Right lobe of liver (tissue), 6 donors: ENCODE measurements around the gene OAF. TPM values are rescaled to one million over a fixed set of nuclear protein-coding genes. Genes with fewer than 3 reads are reported as not detected.

ENCODE experiments used
- ATAC-seq, 4 donors: fragments of 200-7000 bp; cut with Tn5 transposase; one replicate each; pipeline ENCODE4 v1.9.1; 2020; ENCODE audit warnings: mild to moderate bottlenecking in 4 of 4, moderate library complexity in 4 of 4
- DNase-seq, 3 donors: peaks; one replicate each; pipeline ENCODE4 v3.0.0-alpha.2; 2020
- H3K27ac ChIP-seq, 3 donors: fragments of 200-600 bp; one replicate each; pipeline ENCODE4 v1.8.0; 2022
- H3K27me3 ChIP-seq, 2 donors: fragments of 200-600 bp; one replicate each; pipeline ENCODE4 v1.8.0; 2022
- H3K36me3 ChIP-seq, 4 donors: fragments of 200-600 bp; sonication (generic) in 1 of 4; one replicate each; pipeline versions ENCODE4 v1.5.1 to v1.8.0; 2017 to 2022; ENCODE audit warnings: control low read depth in 1 of 4
- H3K4me1 ChIP-seq, 4 donors: fragments of 200-600 bp; sonication (generic) in 1 of 4; one replicate each; pipeline versions ENCODE4 v1.5.1 to v1.8.0; 2017 to 2022; ENCODE audit warnings: control low read depth in 1 of 4
- H3K4me3 ChIP-seq, 3 donors: fragments of 200-600 bp; one replicate each; pipeline ENCODE4 v1.8.0; 2022
- H3K9me3 ChIP-seq, 4 donors: fragments of 200-600 bp; sonication (generic) in 1 of 4; one replicate each; pipeline versions ENCODE4 v1.5.1 to v1.8.0; 2017 to 2022; ENCODE audit warnings: control low read depth in 1 of 4
- POLR2A ChIP-seq: fragments of 450-650 bp; IDR thresholded peaks from one replicate; pipeline ENCODE4 v1.6.1; 2017; ENCODE audit warnings: antibody characterized with exemption, mild to moderate bottlenecking
- WGBS: methylation state at CpG from one replicate; pipeline ENCODE4 v1.1.6; 2018; ENCODE audit warnings: low coverage, low lambda C conversion rate; ENCODE audit not compliant: insufficient coverage; ENCODE audit errors: missing lambda C conversion rate; 5-methylcytosine and 5-hydroxymethylcytosine counted together
- intact Hi-C, 2 donors: fragments of 100-400 bp; cut with DNase I; formaldehyde crosslinking; loops; one replicate each; pipeline versions ENCODE4 v1.11.2 to v1.14.1; 2022
- total RNA-seq, 6 experiments: library from RNA; depleted of rRNA in 2 of 6; stranded (reverse); fragments of >200 nt in 2 of 6; fragmentation: NEBNext Ultra II Directional in 3 of 6; extraction: Animal tissue kit (Norgen Biotek cat#: 25700) in 3 of 6; gene quantifications; one replicate each; pipeline versions ENCODE4 v1.1.0 to v1.2.4, GENCODE V29; 2016 to 2023
- TF ChIP-seq, protein P1 (sequence below), 4 donors: fragments of 200-600 bp in 3 of 4; fragments of 450-650 bp in 1 of 4; IDR thresholded peaks; one replicate each; pipeline versions ENCODE4 v1.5.1 to v1.8.0; 2016 to 2022; ENCODE audit warnings: antibody characterized with exemption in 4 of 4, mild to moderate bottlenecking in 2 of 4
- donor health status: DM: no; HTN: yes; CAD: no.
- donor health status: DM: no; HTN: no; CAD: no.
- donor health status: DM: no; HTN: no; CAD: no.
- donor health status: DM: no; HTN: yes; CAD: no.
- donor health status: DM: no; HTN: yes; CAD: no.

OAF gene
- total RNA-seq, 6 experiments from 2014 or later: 199 to 271 (median 220) TPM

DNA sequence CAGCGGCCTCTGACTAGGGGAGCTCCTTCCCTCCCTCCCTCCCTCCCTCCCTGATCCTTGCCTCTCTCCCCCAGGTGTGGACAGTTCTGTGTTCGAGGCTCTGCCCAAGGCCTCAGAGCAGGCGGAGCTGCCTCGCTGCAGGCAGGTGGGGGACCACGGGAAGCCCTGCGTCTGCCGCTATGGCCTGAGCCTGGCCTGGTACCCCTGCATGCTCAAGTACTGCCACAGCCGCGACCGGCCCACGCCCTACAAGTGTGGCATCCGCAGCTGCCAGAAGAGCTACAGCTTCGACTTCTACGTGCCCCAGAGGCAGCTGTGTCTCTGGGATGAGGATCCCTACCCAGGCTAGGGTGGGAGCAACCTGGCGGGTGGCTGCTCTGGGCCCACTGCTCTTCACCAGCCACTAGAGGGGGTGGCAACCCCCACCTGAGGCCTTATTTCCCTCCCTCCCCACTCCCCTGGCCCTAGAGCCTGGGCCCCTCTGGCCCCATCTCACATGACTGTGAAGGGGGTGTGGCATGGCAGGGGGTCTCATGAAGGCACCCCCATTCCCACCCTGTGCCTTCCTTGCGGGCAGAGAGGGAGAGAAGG lies 18.1 kb downstream of the OAF start:
- Histone ChIP-seq H3K4me1 (peaks cover 0 to 12% (median under 1%) of the 10 kb centered on the region in 4 donors), H3K9me3 (no peaks in the 10 kb centered on the region), H3K36me3 (peaks cover 0 to 45% (median 14%) of the 10 kb centered on the region in 4 donors), H3K27ac (no peak overlapping the region), H3K4me3 (no peak overlapping the region), H3K27me3 (no peaks in the 10 kb centered on the region)
- no peak for TF ChIP-seq POLR2A
- TF ChIP-seq, protein P1, sequence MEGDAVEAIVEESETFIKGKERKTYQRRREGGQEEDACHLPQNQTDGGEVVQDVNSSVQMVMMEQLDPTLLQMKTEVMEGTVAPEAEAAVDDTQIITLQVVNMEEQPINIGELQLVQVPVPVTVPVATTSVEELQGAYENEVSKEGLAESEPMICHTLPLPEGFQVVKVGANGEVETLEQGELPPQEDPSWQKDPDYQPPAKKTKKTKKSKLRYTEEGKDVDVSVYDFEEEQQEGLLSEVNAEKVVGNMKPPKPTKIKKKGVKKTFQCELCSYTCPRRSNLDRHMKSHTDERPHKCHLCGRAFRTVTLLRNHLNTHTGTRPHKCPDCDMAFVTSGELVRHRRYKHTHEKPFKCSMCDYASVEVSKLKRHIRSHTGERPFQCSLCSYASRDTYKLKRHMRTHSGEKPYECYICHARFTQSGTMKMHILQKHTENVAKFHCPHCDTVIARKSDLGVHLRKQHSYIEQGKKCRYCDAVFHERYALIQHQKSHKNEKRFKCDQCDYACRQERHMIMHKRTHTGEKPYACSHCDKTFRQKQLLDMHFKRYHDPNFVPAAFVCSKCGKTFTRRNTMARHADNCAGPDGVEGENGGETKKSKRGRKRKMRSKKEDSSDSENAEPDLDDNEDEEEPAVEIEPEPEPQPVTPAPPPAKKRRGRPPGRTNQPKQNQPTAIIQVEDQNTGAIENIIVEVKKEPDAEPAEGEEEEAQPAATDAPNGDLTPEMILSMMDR (IDR thresholded peaks at IDR 0.05): peak in 3 of 4 donors; percentile 16 to 17 (median 16)
- WGBS: 100% methylated on average over 1 of the region's 16 CpGs
- DNase-seq: no peak
- intact Hi-C loops: loop anchor here in 1 of 2 donors (5.0 kb wide), 1 partner anchor 57 kb away; no protein-coding TSS in a partner anchor
- peak in 2 of 4 donors; percentile 7 to 9 for ATAC-seq

DNA sequence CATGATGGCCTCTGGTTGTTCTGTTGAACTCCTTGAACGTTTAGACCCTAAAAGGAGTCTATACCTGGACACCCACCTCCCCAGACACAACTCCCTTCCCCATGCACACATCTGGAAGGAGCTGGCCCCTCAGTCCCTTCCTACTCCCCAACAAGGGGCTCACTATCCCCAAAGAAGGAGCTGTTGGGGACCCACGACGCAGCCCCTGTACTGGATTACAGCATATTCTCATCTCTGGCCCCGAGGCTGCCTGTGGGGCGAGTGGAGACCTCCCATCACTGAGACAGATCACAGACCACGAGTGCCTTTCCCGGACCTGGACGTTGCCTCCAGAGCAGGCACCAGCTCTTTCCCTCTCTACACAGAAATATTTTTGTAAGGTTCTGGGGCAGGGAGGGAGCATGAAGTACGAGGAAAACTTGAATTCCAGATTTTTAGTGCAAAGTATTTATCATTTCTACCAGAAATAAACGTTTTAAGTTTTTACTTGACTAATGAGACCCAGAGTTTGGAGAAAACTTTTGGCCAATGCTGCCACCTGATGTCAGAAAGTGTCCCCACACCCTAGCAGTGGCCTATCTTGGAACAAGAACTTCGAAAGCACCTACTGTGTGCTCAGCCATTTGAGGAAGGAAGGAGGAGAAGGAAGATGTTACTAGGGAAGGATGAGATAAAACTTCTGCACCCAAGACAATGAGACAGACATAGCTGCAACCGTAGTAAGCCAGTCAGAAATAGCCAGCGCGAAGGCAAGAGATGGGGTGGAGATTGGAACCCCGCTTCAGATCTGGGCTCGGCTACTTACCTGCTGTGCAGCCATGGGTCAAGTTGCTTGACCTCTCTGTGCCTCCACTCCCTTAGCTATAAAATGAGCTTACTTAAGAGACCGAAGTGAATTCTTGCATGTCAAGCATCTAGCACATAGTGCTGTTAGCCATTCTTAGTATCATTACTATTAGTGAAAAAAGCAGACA lies 18.9 kb downstream of the OAF start:
- intact Hi-C loops: loop anchor here (5.0 kb wide), 1 partner anchor 57 kb away; no protein-coding TSS in a partner anchor
- ATAC-seq: no peak

DNA sequence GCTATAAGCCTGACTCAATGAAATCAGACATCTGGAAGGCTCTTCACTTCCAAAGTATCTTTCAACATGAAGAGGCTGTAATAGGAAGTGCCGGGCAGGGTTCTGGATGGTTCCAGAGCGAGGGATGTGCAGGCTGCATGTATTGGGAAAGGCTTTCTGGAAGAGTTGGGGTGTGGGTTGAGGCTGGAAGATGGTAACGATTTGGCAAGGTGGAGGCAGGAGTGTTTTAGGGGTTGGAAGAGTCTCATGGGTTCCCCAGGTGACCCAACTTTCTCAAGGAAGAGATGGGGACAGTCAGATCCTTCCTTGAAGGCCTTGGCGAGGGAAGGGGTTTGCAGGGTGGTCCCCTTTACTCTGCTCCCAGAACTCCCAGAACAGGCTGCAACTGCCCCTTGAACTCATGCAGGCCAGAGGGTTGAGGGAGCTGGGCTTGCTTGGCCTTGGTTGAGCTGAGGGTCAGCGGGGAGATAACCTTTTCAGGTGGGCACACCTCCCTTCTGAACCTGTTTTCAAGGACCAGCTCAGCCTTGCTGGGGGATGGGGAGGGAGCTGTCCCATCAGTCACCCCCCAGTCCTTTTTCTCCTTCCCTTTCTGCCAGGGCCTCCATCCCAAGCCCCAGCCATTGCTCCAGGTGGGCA lies 19.7 kb downstream of the OAF start:
- DNase-seq (no peak), ATAC-seq (no peak)
- Histone ChIP-seq H3K27ac (no peak overlapping the region), H3K27me3 (no peaks in the 10 kb centered on the region), H3K9me3 (no peaks in the 10 kb centered on the region), H3K36me3 (peaks cover 0 to 38% (median 14%) of the 10 kb centered on the region in 4 donors), H3K4me1 (no peaks in the 10 kb centered on the region), H3K4me3 (no peak overlapping the region)
- intact Hi-C loops: loop anchor here in 1 of 2 donors (5.0 kb wide), 1 partner anchor 58 kb away; no protein-coding TSS in a partner anchor
- TF ChIP-seq POLR2A: no peak
- WGBS: 83% methylated on average over 3 of the region's 5 CpGs

More for the DNA sequence above, 18.9 kb downstream of the OAF start:
- 57% methylated on average over 17 of the region's 17 CpGs for WGBS
- Histone ChIP-seq H3K27me3 (no peaks in the 10 kb centered on the region), H3K4me3 (no peak overlapping the region), H3K9me3 (no peaks in the 10 kb centered on the region), H3K36me3 (peaks cover 0 to 39% (median 14%) of the 10 kb centered on the region in 4 donors), H3K4me1 (peaks cover 0 to 4% (median 0%) of the 10 kb centered on the region in 4 donors), H3K27ac (no peak overlapping the region)
- TF ChIP-seq, protein P1 (IDR thresholded peaks at IDR 0.05): peak; percentile 49 to 61 (median 56)
- TF ChIP-seq POLR2A: no peak
- no peak for DNase-seq

DNA sequence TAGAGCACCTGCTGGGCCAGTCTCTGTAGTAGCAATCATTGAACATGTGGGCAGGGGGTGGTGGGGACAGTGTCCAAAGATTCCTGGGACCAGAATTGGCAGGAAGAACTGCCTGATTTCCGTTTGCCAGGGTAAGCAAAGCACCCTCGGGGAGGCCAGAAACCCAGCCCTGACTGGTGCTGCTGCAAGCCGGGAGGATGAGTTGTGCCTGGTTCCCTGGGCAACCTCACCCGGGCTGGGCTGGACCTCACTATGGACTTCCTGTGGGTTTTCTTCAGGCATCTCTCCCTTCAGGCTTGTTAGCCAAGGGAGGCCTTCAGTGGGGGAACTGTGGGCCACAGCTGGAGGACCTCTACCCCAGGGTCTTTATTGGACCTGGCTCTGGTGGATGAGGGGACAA lies 21.1 kb downstream of the OAF start:
- TF ChIP-seq POLR2A: no peak
- TF ChIP-seq, protein P1 (IDR thresholded peaks at IDR 0.05): no peak
- DNase-seq (no peak), ATAC-seq (peak; percentile 12 to 52 (median 45))
- intact Hi-C loops: loop anchor here in 1 of 2 donors (5.0 kb wide), 1 partner anchor 60 kb away; no protein-coding TSS in a partner anchor
- H3K9me3 ChIP-seq: no peaks in the 10 kb centered on the region
- no peak overlapping the region for H3K27ac ChIP-seq
- H3K27me3 ChIP-seq: no peaks in the 10 kb centered on the region
- no peaks in the 10 kb centered on the region for H3K4me1 ChIP-seq
- no CpG with 5 or more reads among the region's 4 CpGs for WGBS
- no peak overlapping the region for H3K4me3 ChIP-seq
- H3K36me3 ChIP-seq: peaks cover 0 to 27% (median 12%) of the 10 kb centered on the region in 4 donors
